ENCODE measurements around the gene DPCD. TPM values are rescaled to one million over a fixed set of nuclear protein-coding genes. Genes with fewer than 3 reads are reported as not detected.

Gene DPCD
- polyA plus RNA-seq, 1 donor, result 17.4 TPM

Other genes starting within 250 kb of the DPCD start
- gene BTRC, start 234.2 kb upstream of the DPCD start, polyA plus RNA-seq, result 14.4 TPM
- gene POLL, start 64 bp upstream of the DPCD start, polyA plus RNA-seq, result 31.4 TPM
- 45.7 TPM for gene FBXW4, start 106.8 kb downstream of the DPCD start, polyA plus RNA-seq
- not detected for gene FGF8, start 187.8 kb downstream of the DPCD start, polyA plus RNA-seq
- gene NPM3, start 195.1 kb downstream of the DPCD start, polyA plus RNA-seq, result 45.2 TPM
- gene OGA, start 230.1 kb downstream of the DPCD start, polyA plus RNA-seq, result 129 TPM

Measured in large intestine (tissue), 1 donor.